CD14-positive monocyte (primary cell): ENCODE measurements around the gene MADCAM1. TPM values are rescaled to one million over a fixed set of nuclear protein-coding genes. Genes with fewer than 3 reads are reported as not detected.
A peak's percentile ranks its signal among the peaks of the same experiment; 100 is the strongest.

Experiments used
- DNase-seq, 3 donors: peaks; one replicate each; pipeline ENCODE4 v3.0.0-alpha.2; 2011 to 2022
- H2AFZ ChIP-seq: 2 replicates; pipeline ENCODE4 v1.6.0; 2012; ENCODE audit warnings: mild to moderate bottlenecking, low read depth, low read length, inconsistent platforms; ENCODE audit not compliant: insufficient read depth, poor library complexity, severe bottlenecking
- H3K27ac ChIP-seq, 2 donors: 1 replicate in 1 of 2; 2 replicates in 1 of 2; pipeline ENCODE4 v1.5.1; 2012 to 2013; ENCODE audit warnings: low read length in 2 of 2, control low read depth in 1 of 2, inconsistent platforms in 1 of 2, low read depth in 1 of 2, mild to moderate bottlenecking in 1 of 2
- H3K27me3 ChIP-seq, 2 donors: one replicate each; pipeline versions ENCODE4 v1.6.0 to v1.6.1; 2011 to 2013; ENCODE audit warnings: low read length in 2 of 2; ENCODE audit not compliant: control insufficient read depth in 2 of 2, insufficient read depth in 2 of 2
- H3K36me3 ChIP-seq, 2 donors: replicated peaks in 1 of 2; 1 replicate in 1 of 2; 2 replicates in 1 of 2; pipeline versions ENCODE4 v1.5.1 to v1.6.1; 2012 to 2013; ENCODE audit warnings: low read length in 2 of 2, control low read depth in 1 of 2, inconsistent platforms in 1 of 2, mild to moderate bottlenecking in 1 of 2; ENCODE audit not compliant: insufficient read depth in 2 of 2, control insufficient read depth in 1 of 2
- H3K4me1 ChIP-seq, 2 donors: 1 replicate in 1 of 2; 2 replicates in 1 of 2; pipeline versions ENCODE4 v1.5.1 to v1.6.1; 2012 to 2013; ENCODE audit warnings: low read length in 2 of 2, control low read depth in 1 of 2, inconsistent platforms in 1 of 2, mild to moderate bottlenecking in 1 of 2, moderate library complexity in 1 of 2; ENCODE audit not compliant: insufficient read depth in 2 of 2, control insufficient read depth in 1 of 2
- H3K4me2 ChIP-seq: replicated peaks from 2 replicates; pipeline ENCODE3; 2012; ENCODE audit warnings: low read length, moderate library complexity, mild to moderate bottlenecking; ENCODE audit not compliant: poor library complexity, severe bottlenecking; ENCODE audit errors: extremely low read depth
- H3K4me3 ChIP-seq, 3 experiments: fragments of 200-600 bp in 1 of 3; sonication (generic) in 1 of 3; replicated peaks in 1 of 3; 1 replicate in 2 of 3; 2 replicates in 1 of 3; pipeline ENCODE4 v1.5.1; 2011 to 2013; ENCODE audit warnings: low read length in 3 of 3, mild to moderate bottlenecking in 3 of 3, control low read depth in 2 of 3, low read depth in 2 of 3, inconsistent platforms in 1 of 3, moderate library complexity in 1 of 3
- H3K79me2 ChIP-seq: 2 replicates; pipeline ENCODE4 v1.6.0; 2012; ENCODE audit warnings: mild to moderate bottlenecking, control low read depth, inconsistent platforms, low read length, moderate library complexity; ENCODE audit not compliant: insufficient read depth
- H3K9ac ChIP-seq: 2 replicates; pipeline ENCODE4 v1.6.0; 2017; ENCODE audit warnings: low read length, mild to moderate bottlenecking; ENCODE audit not compliant: insufficient read depth, poor library complexity, severe bottlenecking
- H3K9me3 ChIP-seq, 2 donors: replicated peaks in 1 of 2; 1 replicate in 1 of 2; 2 replicates in 1 of 2; pipeline versions ENCODE4 v1.5.1 to v1.6.1; 2012 to 2013; ENCODE audit warnings: low read length in 2 of 2, control low read depth in 1 of 2; ENCODE audit not compliant: control insufficient read depth in 1 of 2, insufficient read depth in 1 of 2
- H4K20me1 ChIP-seq: 2 replicates; pipeline ENCODE4 v1.6.0; 2012; ENCODE audit warnings: mild to moderate bottlenecking, low read length, control low read depth, moderate library complexity; ENCODE audit not compliant: insufficient read depth
- H3K27ac Mint-ChIP-seq, 7 donors: one replicate each; pipeline ENCODE4 v1.8.0; 2020; ENCODE audit warnings: mild to moderate bottlenecking in 7 of 7, mixed read lengths in 7 of 7, moderate library complexity in 6 of 7, inconsistent platforms in 2 of 7
- H3K27me3 Mint-ChIP-seq, 3 donors: one replicate each; pipeline ENCODE4 v1.8.0; 2021 to 2022; ENCODE audit warnings: low read depth in 3 of 3, mild to moderate bottlenecking in 3 of 3, mixed read lengths in 3 of 3, moderate library complexity in 3 of 3, inconsistent platforms in 1 of 3
- H3K36me3 Mint-ChIP-seq, 2 donors: one replicate each; pipeline ENCODE4 v1.8.0; 2020; ENCODE audit warnings: mixed read lengths in 2 of 2, inconsistent platforms in 1 of 2, mild to moderate bottlenecking in 1 of 2
- H3K4me1 Mint-ChIP-seq: one replicate; pipeline ENCODE4 v1.8.0; 2020; ENCODE audit warnings: mild to moderate bottlenecking, mixed read lengths
- H3K4me3 Mint-ChIP-seq, 2 donors: one replicate each; pipeline ENCODE4 v1.8.0; 2020; ENCODE audit warnings: mild to moderate bottlenecking in 2 of 2, mixed read lengths in 2 of 2, moderate library complexity in 1 of 2
- H3K9me3 Mint-ChIP-seq, 7 donors: one replicate each; pipeline ENCODE4 v1.8.0; 2020 to 2022; ENCODE audit warnings: mixed read lengths in 7 of 7, mild to moderate bottlenecking in 6 of 7, moderate library complexity in 6 of 7, inconsistent platforms in 2 of 7
- WGBS: methylation state at CpG from one replicate; pipeline ENCODE4 v1.1.5; 2013; ENCODE audit warnings: missing lambda C conversion rate; ENCODE audit not compliant: insufficient coverage; 5-methylcytosine and 5-hydroxymethylcytosine counted together
- intact Hi-C, 2 donors: fragments of 100-400 bp; cut with micrococcal nuclease; formaldehyde crosslinking; loops; one replicate each; pipeline versions ENCODE4 v1.15.0 to v1.15.1; 2023
- polyA plus RNA-seq, 3 donors: library from polyadenylated mRNA; depleted of rRNA in 1 of 3; unstranded in 2 of 3; stranded (reverse) in 1 of 3; fragments of 300-500 nt in 2 of 3; fragments of >200 nt in 1 of 3; fragmentation: Illumina TruSeq in 2 of 3; gene quantifications; 1 replicate in 2 of 3; 2 replicates in 1 of 3; pipeline ENCODE4 v1.2.3, GENCODE V29; 2012 to 2021
- TF ChIP-seq, protein P1 (sequence below): fragments of 200-600 bp; IDR thresholded peaks from one replicate; pipeline ENCODE4 v1.8.0; 2022; ENCODE audit warnings: antibody characterized with exemption, mild to moderate bottlenecking

MADCAM1 gene
- polyA plus RNA-seq, 3 donors, result 0.17 TPM; not detected in 2

GRCh38 chr19:489418-490196 lies 6.7 kb upstream of the MADCAM1 start:
- 34% methylated on average over 57 of the region's 61 CpGs for WGBS
- peak overlapping the region; percentile 79 to 80 for H3K4me3 Mint-ChIP-seq
- H3K9ac ChIP-seq, result peak overlapping the region; percentile 90
- H3K4me1 Mint-ChIP-seq, result peaks cover 11% of the 10 kb centered on the region
- H4K20me1 ChIP-seq, result no peaks in the 10 kb centered on the region
- H3K27me3 ChIP-seq, result peaks cover 0 to 16% of the 10 kb centered on the region in 2 donors
- no peaks in the 10 kb centered on the region for H3K36me3 Mint-ChIP-seq
- peaks cover 24 to 36% (median 33%) of the 10 kb centered on the region in 3 donors for H3K27me3 Mint-ChIP-seq
- no peak for DNase-seq
- H2AFZ ChIP-seq, result peak overlapping the region; percentile 95
- H3K4me1 ChIP-seq, result peaks cover 12 to 19% of the 10 kb centered on the region in 2 donors
- peak overlapping the region in 4 of 7 donors; percentile 35 to 75 (median 66) for H3K27ac Mint-ChIP-seq
- peak overlapping the region; percentile 99 for H3K4me2 ChIP-seq
- intact Hi-C loops, result loop anchor here (1.0 to 10.0 kb wide), 3 partner anchors 17 to 145 kb away; partner anchors contain the start of genes TPGS1 (in 2 of the 2) and MIER2 (in 1 of the 2)
- peaks cover 0 to 2% of the 10 kb centered on the region in 2 donors for H3K9me3 ChIP-seq
- H3K9me3 Mint-ChIP-seq, result peaks cover 1 to 10% (median 8%) of the 10 kb centered on the region in 7 donors
- TF ChIP-seq, protein P1, sequence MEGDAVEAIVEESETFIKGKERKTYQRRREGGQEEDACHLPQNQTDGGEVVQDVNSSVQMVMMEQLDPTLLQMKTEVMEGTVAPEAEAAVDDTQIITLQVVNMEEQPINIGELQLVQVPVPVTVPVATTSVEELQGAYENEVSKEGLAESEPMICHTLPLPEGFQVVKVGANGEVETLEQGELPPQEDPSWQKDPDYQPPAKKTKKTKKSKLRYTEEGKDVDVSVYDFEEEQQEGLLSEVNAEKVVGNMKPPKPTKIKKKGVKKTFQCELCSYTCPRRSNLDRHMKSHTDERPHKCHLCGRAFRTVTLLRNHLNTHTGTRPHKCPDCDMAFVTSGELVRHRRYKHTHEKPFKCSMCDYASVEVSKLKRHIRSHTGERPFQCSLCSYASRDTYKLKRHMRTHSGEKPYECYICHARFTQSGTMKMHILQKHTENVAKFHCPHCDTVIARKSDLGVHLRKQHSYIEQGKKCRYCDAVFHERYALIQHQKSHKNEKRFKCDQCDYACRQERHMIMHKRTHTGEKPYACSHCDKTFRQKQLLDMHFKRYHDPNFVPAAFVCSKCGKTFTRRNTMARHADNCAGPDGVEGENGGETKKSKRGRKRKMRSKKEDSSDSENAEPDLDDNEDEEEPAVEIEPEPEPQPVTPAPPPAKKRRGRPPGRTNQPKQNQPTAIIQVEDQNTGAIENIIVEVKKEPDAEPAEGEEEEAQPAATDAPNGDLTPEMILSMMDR, result no peak
- no peaks in the 10 kb centered on the region for H3K36me3 ChIP-seq
- no peaks in the 10 kb centered on the region for H3K79me2 ChIP-seq
- H3K27ac ChIP-seq, result peak overlapping the region in 1 of 2 donors; percentile 84
- peak overlapping the region; percentile 56 to 91 (median 71) for H3K4me3 ChIP-seq

DNA sequence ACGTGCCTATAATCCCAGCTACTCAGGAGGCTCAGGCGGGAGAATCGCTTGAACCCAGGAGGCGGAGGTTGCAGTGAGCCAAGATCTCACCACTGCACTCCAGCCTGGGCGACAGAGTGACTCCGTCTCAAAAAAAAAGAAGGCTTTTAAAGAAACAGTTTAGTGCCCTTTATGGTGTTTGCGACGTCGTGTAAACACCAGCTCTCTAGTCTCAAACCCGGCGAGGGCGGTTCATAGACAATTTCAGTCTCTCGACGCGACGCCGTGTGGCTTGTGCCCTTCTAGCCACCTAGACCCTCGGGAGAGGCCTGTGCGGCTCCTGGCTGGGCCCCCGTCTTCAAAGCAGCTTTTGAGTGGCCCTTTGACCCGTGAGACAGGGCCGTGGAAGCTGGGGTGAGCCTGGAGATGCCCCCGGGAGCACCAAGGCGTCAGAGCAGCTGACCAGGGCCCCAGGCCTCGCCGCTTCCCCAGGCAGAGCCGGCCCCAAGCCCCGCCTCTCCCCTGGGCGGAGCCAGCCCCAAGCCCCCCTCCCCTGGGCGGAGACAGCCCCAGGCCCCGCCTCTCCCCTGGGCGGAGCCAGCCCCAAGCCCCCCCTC lies 5.0 kb upstream of the MADCAM1 start:
- Histone ChIP-seq H3K9ac (no peak overlapping the region), H3K79me2 (no peaks in the 10 kb centered on the region), H3K4me1 (peaks cover 12 to 19% of the 10 kb centered on the region in 2 donors), H3K27ac (no peak overlapping the region), H3K4me2 (no peak overlapping the region), H3K4me3 (no peak overlapping the region), H3K27me3 (peaks cover 3 to 19% of the 10 kb centered on the region in 2 donors), H4K20me1 (no peaks in the 10 kb centered on the region), H3K9me3 (peaks cover 0 to 2% of the 10 kb centered on the region in 2 donors), H3K36me3 (no peaks in the 10 kb centered on the region), H2AFZ (no peak overlapping the region)
- 96% methylated on average over 24 of the region's 32 CpGs for WGBS
- intact Hi-C loops, result no loop called here
- no peak overlapping the region for H3K4me3 Mint-ChIP-seq
- H3K27ac Mint-ChIP-seq, result no peak overlapping the region
- DNase-seq, result no peak
- TF ChIP-seq, protein P1, result no peak
- peaks cover 1 to 20% (median 15%) of the 10 kb centered on the region in 7 donors for H3K9me3 Mint-ChIP-seq
- H3K4me1 Mint-ChIP-seq, result peaks cover 11% of the 10 kb centered on the region
- H3K36me3 Mint-ChIP-seq, result no peaks in the 10 kb centered on the region
- H3K27me3 Mint-ChIP-seq, result peaks cover 23 to 35% (median 32%) of the 10 kb centered on the region in 3 donors
